Measurements from ENCODE around the gene SYT15. TPM values are rescaled to one million over a fixed set of nuclear protein-coding genes. Genes with fewer than 3 reads are reported as not detected.

The SYT15 gene
- total RNA-seq, 1 donor, result under 0.01 TPM

DNA sequence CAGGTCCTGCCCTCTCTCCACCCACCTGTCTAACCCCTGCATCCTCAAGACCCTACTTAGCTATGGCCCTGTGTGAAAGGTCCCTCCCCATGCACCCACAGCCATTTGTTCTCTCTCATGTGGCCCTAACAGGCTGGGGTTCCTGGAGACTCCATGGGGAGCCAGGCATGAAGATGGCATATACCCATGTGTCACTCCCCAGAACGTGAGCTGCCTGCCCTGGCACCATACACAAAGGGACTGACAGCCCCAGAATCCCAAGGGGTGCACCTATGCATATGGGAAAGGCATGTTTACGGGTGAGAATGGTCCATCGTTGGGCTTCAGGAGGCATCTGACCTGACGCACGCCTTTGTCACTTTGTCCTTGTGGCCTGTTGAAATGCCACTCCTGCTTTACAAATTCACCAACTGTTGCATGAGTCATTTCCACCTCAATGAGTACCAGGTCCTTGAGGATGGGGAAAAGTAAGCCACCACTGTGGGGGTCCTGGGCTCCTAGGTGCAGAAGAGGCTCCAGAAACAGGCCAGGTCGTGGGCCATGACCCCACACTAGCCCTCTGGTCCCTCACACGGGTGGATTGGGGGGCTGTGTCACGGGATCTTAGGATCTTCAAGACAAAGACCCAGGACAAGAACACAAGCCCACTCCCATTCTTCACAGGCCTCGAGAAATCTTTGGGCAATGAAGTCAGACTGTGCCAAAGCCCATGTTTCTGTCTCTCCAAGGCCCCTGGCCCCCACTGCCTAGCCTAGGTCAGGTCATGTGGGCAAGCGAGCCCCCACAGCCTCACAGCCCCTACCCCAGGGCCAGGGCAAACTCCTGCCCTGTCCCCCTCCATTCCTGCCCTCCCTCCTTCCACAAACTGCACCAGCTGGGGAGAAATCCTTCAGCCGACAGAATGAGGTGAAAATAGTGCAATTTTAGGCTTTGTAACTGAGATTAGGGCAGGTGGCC, 31.1 kb upstream of the SYT15 start:
- no peak overlapping the region for H3K4me3 ChIP-seq (ENCODE audit: low read depth, low read length)
- no peak for TF ChIP-seq CTCF (IDR thresholded peaks at IDR 0.05; ENCODE audit: insufficient read depth, low read length)
- no peak for DNase-seq (ENCODE audit: low read depth)

GRCh38 chr10:46548498-46549090, 30.3 kb upstream of the SYT15 start:
- no peak for DNase-seq (ENCODE audit: low read depth)
- H3K4me3 ChIP-seq (ENCODE audit: low read depth, low read length), result no peak overlapping the region
- no peak for TF ChIP-seq CTCF (IDR thresholded peaks at IDR 0.05; ENCODE audit: insufficient read depth, low read length)

DNA sequence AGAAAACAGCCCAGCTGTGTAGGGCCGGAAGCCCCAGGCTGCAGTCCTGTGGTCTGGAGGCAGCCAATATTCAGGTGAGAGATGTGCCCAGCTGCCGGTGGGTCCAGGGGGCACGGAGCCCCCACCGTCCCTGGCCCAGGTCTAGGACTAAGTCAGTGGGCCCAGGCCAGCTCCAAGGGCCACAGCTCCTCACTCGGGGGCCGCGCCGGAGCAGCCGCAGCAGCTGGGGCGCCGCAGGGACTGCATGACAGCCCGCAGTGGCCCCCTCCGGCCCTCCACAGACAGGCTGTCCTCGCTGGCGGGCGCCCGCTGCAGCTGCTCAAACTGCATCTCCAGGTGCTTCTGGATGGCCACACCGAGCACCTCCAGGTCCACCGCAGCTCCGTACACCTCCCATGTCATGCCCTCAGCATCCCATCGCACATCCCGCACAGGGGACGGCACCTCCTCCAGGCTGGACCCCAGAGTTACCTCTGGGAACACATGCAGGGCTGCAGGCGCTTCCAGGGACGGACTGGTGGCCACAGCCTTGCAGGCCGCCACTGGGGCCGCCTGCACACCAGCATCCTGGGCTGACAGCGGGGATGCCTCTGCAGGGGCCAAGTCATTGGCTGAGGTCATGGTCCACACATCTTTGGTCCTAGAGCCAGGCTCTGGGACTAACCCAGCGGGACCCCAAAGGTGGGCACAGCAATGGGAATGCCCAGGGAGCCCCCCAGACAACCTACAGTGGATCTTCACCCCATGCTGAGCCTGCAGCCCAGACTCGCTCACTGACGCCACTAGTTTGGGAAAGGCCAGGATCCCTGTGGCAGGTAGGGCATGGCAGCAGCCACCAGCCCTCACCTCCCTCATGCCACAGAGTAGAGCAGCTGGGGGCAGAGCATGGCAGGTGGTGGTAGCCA, 29.5 kb upstream of the SYT15 start:
- DNase-seq (ENCODE audit: low read depth), result no peak
- H3K4me3 ChIP-seq (ENCODE audit: low read depth, low read length), result no peak overlapping the region
- no peak for TF ChIP-seq CTCF (IDR thresholded peaks at IDR 0.05; ENCODE audit: insufficient read depth, low read length)

GRCh38 chr10:46550076-46550790, 28.7 kb upstream of the SYT15 start:
- no peak for TF ChIP-seq CTCF (IDR thresholded peaks at IDR 0.05; ENCODE audit: insufficient read depth, low read length)
- DNase-seq (ENCODE audit: low read depth), result no peak
- H3K4me3 ChIP-seq (ENCODE audit: low read depth, low read length), result no peak overlapping the region

DNA sequence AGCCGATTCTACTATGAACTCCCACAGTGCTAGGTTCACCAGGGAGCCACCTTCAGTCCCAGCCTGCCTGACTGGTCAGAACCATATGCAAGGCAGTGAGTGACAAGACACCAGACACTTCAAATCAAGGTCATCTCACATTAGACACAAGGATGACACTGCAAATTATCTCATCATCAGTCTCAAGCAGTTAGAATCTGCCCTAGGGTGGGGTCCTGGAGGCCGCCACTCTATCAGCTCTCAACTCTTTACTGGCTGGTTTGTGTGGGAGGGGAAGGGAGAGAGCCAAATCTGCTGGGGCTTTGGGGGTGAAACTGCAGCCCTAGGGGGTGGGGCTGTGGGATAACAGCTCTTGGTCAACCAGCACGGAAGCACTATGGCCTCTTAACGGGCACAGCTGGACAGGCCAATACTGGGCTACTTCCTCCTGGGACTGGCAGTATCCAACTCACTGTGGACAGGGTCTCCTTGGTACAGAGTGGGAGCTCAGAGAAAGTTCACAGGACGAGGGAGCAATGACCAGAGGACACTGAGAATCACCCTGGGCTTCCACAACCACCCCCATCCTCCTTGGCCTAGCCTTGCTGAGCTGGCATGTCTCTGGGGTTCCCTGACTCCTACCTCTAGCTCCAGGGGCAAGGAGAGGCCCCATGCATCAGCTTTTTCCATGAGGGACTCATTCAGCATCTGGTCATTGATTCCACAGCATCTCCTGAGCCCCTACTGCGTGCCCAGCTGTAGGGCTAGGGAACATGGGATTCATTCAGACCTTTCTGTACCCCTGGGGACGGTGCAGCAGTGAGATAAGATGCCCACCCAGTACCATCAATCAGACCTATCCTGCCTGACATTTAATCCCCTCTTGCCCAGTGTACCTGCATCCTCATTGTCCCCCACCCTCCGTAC, 27.9 kb upstream of the SYT15 start:
- no peak overlapping the region for H3K4me3 ChIP-seq (ENCODE audit: low read depth, low read length)
- DNase-seq (ENCODE audit: low read depth), result no peak
- no peak for TF ChIP-seq CTCF (IDR thresholded peaks at IDR 0.05; ENCODE audit: insufficient read depth, low read length)

Measured in fibroblast of the aortic adventitia (primary cell).